Measurements from ENCODE around the gene CDADC1.

- TF ChIP-seq REST (IDR thresholded peaks at IDR 0.05; ENCODE audit: low read depth, low read length) (no peak), CTCF (IDR thresholded peaks at IDR 0.05) (no peak), POLR2AphosphoS5 (IDR thresholded peaks at IDR 0.05; ENCODE audit: low read depth, low read length) (no peak), JUND (IDR thresholded peaks at IDR 0.05) (no peak)
These were observed 61.2 kb downstream of the CDADC1 start for GRCh38 chr13:49308921-49309408.

All from SK-N-SH (cell line).